HG02943 (cell line): ENCODE measurements around the gene PUSL1.

ENCODE experiments used
- ATAC-seq: cut with Tn5 transposase; IDR thresholded peaks from one replicate; pipeline ENCODE4 v1.9.1; 2021; ENCODE audit warnings: mild to moderate bottlenecking, low read depth, moderate library complexity; ENCODE audit not compliant: unreplicated experiment

PUSL1 gene

DNA sequence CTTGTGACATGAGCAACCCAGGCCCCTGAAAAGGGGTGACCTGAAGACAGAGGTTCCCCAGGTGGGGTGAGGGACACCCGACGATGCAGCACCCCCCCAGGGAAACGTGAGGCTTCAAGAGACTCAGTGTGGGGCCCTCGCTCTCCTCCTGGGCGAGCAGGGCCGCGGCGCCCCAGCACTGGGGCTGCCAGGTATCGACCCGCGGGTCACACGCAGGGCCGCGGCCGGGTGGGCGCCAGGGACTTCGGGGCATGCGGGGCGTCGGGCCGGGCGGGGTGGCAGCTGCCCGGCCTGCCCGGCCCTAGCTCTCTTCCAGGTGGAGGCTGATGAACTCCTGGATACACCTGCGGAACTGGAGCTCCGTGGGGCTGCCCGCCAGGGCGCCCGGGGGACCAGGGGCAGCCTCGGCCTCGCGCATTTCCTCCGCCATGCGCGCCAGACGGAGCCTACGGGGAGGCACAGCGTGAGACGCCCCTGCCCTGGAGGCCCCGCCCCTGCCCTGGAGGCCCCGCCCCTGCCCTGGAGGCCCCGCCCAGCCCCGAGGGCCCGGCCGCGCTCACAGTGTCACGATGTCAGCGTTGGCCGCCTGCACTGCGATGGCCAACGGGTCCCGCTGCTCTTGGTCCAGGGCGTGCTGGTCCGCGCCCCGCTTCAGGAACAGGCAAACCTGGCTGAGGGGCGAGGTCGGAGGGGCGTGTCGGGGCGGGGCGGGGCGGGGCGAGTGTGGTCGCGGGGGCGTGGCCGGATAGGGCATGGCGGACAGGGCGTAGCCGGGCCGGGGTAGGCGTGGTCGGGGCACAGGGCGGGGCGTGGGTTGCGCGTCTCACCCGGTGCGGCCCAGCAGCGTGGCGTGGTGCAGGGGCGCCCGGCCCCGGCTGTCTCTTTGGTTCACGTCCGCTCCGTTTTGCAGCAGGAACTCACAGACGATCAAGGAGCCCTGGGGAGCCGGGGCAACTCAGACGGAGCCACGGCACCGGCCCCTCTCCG is 14.8 kb upstream of the PUSL1 start:
- ATAC-seq = no peak

DNA sequence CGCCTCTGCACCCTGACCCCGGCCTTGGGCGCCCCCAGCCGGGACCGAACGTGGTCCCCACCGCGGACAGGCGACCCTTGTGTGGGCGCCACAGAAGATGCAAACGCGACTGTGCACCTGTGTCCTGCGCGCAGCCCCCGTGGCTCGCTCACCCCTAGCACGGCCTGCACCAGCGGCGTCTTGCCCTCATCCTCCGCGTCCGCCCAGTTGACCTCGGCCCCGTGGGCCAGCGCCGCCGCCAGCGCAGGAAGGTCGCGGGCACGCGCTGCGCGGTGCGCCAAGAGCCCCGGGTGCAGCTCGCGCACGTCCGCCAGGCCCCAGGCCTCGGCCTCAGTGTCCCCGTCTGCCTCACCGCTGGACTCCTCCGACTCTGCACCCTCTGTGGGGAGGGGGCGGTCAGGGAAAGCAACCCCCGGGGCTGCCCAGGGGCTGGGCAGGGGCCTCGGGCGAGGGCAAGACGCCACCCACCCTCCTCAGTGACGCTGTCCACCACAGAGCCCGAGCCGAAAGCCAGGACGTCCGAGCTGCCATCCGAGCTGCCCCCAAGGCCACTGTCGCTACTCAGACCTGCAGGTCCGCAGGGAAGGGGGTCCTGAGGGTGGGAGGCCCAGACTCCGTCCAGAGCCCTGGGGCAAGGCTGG is 14.0 kb upstream of the PUSL1 start:
- ATAC-seq = no peak

DNA sequence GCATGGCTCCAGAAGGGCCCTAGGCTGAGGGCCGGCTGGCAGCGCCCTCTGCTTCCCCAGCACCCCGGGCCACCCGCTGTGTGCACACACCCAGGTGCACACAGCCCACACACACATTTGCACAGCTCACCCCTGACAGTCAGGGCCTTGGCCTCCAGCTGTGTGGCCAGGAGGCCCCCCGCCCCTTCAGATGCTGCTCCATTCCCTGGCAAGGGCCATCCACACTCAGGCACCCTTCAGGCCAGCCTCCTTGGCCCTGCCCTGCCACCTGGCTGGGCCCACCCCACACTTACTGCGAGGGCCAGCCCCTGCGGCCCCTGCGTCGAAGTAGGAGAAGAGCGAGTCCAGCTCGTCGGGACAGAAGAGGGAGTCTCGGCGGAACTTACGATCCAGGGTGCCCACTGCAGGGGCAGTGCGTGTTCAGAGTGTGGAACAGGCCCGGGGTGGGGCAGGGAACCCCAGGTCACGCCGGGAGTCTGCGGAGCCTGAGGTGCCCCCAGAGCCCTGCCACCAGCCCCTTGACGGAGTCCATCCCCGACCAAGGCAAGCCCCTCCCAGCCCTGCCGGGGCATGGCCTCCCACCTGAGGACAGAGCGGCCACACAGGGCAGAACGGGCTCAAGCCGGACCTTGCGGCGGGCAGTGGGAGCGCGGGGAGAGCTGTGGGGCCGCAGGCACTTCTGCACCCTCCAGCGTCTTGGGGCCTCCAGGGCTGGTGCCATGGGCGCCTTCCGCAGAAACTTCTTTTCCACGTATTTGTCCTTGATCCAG is 13.1 kb upstream of the PUSL1 start:
- no peak for ATAC-seq

DNA sequence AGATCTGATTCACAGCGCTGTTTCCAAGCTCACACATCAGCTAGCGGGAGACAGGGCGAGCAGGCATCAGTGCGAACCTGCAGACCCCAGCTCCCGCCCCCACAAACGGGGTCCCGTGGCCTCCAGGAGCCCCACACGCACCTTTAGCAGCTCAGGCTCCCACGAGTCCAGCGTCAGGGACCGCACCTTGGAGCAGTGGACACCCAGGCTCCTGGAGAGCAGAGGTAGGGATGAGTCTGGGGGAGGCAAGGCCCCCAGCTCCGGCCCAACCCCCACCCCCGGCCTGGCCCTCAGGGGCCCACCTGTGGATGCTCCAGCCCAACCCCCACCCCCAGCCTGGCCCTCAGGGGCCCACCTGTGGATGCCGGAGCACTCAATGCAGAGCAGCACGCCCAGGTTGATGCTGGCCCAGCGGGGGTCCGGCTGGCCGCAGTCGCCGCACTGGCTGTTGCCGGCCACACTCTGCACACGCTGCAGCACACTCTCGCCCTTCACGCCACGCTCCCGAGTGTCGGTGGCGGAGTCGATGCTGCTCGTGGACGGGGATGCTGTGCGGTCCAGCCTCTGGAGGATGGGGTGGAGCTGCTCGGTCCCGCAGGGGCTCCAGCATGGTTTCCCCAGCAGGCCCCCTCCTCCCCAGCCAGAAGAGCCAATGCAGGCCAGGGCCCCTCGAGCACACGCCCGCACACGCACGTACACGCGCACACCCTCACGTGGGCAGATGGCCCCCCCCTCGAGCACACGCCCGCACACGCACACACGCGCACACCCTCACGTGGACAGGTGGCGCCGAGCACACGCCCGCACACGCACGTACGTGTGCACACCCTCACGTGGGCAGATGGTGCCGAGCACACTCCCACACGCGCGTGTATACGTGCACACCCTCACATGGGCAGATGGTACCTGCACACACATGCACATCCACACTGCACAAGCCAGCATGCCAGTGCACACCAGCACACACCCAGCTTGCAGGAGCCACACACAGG is 12.0 kb upstream of the PUSL1 start:
- no peak for ATAC-seq

DNA sequence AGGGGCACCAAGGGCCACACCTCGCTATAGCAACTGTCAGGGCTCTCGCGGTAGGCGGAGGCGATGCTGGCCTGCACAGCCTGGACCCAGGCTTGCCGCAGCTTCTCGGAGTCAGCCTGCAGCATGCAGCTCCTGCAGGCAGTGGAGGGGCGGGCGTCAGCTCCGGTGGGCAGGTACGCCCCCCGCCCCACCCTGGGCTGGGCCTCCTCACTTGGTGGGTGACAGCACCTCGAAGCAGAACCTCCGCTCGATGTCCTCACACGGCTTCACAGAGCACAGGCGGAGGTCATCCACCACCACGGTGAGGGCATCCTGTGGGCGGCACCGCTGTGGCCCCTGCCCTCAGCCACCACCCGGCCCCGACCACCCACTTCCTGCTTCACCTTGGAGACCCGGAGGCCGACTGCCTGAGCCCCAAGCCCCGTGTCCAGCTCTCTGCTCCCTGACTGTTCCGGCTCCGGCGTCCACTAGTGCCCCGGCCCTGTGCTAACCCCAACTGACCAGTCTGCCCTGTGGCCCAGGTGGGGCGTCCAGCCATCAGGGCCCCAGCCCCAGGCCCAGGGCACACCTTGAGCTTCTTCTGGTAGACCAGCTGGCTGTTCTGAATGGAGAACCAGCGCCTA is 10.5 kb upstream of the PUSL1 start:
- no peak for ATAC-seq

DNA sequence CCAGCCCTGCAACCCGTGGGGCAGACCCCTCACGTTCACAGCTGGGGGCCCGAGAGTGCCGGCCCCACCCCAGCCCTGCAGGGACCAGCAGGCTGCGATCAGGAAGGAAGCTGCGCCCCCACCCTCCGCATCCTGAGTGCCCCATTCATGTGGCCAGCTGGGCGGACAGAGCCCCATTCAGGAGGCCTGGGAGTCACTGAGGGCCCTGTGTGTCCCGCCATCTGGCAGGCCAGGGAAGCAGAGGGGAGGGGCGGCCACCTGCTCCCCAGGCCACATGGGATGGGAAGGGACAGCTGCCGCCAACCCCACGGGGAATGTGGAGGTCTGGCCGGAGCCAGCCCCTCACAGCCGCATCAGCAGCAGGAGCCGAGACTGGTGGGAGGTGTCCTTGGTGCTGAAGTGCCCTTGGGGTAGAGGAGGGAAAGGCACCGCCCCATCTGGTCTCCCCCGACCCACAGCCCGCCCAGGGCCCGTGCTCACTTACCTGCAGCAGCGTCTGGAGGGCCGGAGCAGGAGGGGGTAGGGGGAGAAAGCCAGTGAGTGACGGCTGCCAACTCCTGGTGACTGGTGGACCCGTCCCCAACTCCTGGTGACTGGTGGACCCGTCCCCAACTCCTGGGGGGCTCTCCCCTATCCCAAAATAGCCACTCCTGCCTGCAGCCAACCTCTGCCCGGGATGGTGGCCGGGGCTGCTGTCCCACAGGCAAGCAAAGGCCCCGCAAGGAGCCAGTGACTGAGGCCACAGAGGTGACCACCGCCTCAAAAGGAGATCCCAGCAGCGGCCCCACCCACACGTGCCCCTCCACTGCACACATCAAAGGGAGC is 9.3 kb upstream of the PUSL1 start:
- no peak for ATAC-seq

DNA sequence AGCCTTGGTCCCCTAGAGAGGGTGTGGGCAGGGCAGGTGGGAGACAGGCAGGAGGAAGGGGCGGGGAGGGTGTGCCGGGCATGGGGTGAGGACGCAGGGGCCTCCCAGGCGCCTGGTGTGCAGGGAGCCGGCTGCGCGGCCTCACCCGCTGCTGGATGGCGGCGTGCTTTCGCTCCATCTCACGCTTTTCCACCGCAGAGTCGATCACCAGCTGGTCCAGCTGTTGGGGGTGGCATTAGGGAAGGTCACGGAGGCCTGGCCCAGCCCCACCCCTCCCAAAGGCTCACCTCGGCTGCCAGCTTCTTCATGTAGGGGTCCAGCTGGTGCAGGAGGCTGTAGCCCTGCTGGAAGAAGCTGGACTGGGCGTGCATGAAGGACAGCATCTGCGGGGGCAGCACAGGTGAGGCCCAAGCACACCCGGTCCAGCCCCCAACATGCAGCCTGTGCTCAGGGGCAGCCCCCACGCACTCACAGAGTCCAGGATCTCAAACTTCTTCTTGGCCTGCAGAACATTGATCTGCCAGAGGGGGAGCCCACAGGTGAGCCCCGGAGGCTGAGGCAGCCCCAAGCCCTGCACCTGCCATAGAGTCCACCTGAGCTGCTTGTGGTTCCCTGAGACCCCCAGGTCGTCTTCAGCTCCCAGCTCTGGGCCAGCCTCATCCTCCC is 8.6 kb upstream of the PUSL1 start:
- ATAC-seq = no peak

DNA sequence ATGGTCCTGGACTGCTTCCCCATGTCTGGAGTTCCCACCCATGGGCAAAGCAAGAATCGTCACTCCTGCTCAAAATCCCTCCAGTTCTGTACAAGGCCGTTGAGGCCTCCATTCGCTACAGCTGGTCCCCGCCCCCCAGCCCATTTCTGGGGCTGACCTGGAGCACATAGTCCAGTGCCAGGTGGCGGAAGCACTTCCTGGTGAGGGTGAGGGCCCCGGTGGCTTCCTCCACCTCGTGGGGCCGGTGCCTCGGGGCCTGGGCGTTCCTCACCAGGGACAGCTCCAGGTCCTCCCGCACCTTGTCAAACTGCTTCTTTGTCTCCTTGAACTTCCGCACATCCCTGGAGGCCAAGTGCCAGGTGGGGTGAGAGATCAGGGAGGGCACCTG is 8.1 kb upstream of the PUSL1 start:
- no peak for ATAC-seq

DNA sequence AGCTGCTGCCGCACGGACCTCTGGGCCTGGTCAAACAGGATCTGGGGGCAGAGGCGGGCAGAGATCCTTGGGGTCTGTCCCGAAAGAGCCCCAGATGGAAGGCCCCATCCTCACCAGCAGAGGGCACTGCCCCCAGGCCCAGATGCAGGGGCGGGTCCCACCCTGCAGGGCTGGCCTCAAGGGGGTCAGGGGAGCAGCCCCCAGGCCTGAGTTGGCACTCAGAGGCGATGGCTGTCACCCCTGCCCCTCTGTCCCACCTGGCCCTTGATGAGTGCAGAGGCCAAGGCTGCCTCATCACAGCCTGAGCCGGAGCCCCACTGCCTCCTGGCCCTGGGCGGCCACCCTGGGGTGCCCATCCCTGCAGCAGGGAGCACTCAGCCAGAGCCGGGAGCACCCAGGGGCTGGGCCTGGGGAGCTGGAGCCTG is 6.4 kb upstream of the PUSL1 start:
- ATAC-seq = no peak

DNA sequence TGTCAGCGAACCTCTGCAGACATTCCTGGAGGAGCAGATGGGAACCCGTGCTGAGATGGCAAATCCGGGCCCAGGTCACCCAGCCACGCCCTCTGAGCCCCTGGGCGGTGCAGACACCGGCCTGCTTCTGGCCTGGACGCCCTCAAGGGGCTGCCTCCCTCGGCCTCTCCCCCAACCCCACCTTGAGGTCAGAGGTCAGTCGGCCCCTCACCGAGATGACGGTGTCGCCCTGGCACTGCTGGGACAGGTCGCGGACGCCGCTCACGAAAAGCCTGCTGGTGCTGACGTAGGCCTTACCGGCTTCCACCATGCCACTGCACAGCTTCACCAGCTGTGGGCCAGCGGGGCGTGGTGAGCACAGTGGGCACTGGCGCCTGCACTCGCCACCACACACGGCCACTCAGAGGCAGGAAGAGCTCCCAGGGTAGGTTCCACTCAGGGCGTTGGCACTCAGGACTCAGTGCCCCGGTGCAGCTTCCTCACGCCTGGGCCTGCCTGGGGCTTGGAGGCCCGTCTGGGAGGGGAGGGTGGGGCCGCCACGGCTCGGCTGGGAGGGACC is 5.4 kb upstream of the PUSL1 start:
- no peak for ATAC-seq

DNA sequence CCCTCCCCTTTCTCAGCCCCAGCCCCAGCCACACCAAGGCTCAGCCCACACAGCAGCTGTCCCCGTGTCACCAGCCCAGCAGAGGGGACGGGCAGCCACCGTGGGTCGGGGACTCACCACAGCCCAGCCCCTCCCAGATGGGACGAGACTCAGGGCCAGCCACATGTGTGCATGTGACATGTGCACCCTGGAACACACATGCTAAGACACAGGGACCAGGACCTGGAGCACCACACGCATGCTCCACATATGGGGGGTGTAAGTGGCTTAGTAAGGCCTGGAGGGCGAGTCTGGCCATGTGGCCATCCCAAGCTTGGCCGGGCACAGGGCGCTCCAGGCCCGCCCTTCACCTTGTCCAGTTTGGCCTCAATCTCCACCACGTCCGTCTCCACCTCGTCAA is 4.7 kb upstream of the PUSL1 start:
- no peak for ATAC-seq

DNA sequence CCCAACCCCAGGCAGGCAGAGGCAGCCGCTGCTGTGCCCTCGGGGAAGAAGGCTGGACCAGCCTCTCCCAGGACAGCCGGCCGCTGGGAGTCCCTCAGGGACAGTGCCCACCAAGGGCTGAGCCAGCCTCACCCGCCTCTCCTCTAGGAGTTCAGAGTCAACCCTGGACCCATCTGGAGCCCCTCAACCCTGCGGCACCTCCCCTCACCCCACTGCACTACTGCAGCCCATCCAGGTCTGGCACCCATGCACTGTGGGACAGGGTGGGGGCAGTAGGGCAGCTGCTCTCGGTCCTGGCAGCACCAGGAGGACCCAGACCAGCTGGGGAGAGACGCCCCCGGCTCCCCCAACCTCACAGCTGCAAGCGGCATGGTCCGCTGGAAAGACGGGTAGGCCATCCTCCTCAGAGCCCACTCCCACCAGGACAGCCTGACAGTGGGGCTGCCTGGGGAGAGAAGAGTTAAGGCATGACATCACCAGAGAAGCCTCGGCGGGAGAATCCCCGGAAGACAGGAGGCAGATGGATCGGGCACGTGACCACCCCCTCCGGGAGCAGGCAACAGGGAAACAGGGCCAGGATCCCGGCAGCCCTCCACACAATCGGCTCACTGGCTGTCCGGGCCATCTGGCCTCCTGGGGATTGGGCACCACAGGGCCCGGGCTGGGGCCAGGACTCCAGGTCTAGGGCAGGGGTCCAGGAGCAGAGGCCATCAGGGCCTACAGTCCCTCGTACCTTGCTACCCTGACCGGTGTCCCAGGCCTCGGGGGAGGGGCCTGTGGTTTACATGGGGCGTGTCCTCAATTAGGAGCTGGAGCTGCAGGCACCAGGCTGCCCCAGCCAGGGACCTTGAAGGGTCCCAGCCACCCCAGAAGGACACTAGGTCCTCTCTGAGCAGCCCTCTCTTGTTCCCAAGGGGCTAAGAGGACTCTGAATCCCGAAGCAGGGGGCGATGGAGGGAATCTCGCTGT is 3.8 kb upstream of the PUSL1 start:
- no peak for ATAC-seq

DNA sequence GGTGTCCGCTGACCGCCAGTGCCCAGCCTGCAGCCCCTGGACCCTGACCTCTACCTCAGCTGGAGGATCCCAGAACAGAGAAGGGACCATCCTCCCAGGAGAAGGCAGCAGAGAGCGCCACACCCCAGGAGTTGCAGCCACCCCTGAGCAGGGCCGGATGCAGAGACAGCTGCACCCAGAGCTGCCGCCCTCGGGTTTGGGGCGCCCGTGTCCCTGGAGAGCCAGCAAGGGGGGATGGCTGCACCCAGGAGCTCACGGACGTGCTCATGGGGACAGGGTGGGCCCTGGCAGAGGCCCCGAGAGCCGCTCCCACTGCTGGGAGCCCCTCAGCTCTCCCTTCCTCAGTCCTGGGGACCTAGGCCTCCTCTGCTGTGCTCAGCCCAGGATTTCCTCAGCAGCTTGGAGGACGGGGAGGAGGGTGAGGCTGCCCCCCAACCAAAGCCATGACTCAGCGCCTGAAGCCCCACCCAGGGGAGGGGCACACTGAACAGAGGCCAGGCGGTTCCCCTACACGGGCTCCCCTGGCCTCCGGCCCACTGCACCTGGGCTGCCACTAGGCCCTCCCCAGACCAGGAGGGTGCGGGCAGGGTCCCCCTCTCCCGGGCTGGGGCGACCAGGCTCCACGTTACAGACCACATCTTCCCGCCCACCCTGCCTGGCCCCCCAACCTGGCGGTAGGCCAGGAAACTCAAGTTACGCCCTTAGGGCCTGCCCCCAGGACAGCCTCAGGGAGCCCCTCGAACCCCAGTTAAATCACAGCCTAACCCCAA is 2.9 kb upstream of the PUSL1 start:
- no peak for ATAC-seq

DNA sequence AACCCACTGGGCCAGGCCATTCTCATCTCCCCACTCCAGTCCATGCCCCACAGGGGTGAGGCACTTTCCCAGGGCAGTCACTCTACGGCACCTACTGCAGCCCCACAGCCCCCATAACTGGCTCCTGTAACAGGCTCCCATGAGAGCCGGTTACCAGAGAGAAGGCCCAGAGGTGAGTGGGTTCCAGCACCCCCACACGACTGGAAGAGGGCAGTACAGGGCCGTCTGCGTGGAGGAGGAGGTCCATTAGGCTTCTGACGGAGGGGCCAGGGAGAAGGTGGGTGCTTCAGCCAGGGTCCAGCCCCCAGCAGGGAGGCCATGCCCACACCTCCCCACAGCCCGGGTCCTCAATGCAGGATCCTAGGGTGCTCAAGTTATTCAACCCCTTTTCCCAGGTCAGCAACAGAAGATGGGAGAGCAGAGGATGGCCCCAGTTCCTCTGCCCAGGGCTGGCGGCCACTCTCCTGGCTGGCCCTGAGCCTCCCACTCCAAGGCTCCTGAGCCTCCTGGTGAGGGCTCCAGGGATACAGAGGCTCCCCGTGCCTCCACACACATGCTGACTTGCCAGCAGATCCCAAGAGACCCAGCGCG is 2.2 kb upstream of the PUSL1 start:
- ATAC-seq = no peak

DNA sequence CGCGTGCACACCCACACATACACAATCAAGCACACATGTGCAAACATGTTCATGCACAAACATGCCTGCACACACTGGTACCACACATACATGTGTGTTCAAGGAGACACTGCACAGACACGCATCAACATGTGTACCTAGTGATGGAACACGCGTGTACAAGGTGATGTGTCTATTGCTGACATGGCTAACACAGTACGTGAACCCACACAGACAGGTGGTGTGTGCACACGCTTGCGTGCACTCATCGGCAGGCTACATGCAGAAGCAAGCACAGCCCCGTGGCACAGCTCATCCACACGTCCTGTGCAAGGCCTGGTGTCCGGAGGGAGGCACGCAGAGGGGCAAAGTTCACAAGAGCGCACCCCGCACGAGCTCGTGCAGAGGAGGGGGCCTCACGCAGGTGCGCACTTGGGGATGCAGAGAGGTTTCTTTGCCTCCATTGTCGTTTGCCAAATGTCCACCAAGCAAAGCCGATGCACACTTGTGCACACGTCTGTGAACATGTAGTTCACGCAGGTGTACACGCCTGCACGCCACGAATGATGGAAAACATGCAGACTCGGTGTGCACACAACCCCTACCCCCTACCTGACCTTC is 1.6 kb upstream of the PUSL1 start:
- no peak for ATAC-seq
